Right lobe of liver (tissue), 6 donors: Measurements from ENCODE around the gene LAS1L. TPM values are rescaled to one million over a fixed set of nuclear protein-coding genes. Genes with fewer than 3 reads are reported as not detected.
"Not testable (repeated sequence)": the region's sequence is repeated elsewhere in the genome, so short reads cannot be mapped to it uniquely, and the experiment has no call there.

ENCODE experiments used
- ATAC-seq, 4 donors: fragments of 200-7000 bp; cut with Tn5 transposase; one replicate each; pipeline ENCODE4 v1.9.1; 2020; ENCODE audit warnings: mild to moderate bottlenecking in 4 of 4, moderate library complexity in 4 of 4
- DNase-seq, 3 donors: peaks; one replicate each; pipeline ENCODE4 v3.0.0-alpha.2; 2020
- H3K27ac ChIP-seq, 3 donors: fragments of 200-600 bp; one replicate each; pipeline ENCODE4 v1.8.0; 2022
- H3K27me3 ChIP-seq, 2 donors: fragments of 200-600 bp; one replicate each; pipeline ENCODE4 v1.8.0; 2022
- H3K36me3 ChIP-seq, 4 donors: fragments of 200-600 bp; sonication (generic) in 1 of 4; one replicate each; pipeline versions ENCODE4 v1.5.1 to v1.8.0; 2017 to 2022; ENCODE audit warnings: control low read depth in 1 of 4
- H3K4me1 ChIP-seq, 4 donors: fragments of 200-600 bp; sonication (generic) in 1 of 4; one replicate each; pipeline versions ENCODE4 v1.5.1 to v1.8.0; 2017 to 2022; ENCODE audit warnings: control low read depth in 1 of 4
- H3K4me3 ChIP-seq, 3 donors: fragments of 200-600 bp; one replicate each; pipeline ENCODE4 v1.8.0; 2022
- H3K9me3 ChIP-seq, 4 donors: fragments of 200-600 bp; sonication (generic) in 1 of 4; one replicate each; pipeline versions ENCODE4 v1.5.1 to v1.8.0; 2017 to 2022; ENCODE audit warnings: control low read depth in 1 of 4
- POLR2A ChIP-seq: fragments of 450-650 bp; IDR thresholded peaks from one replicate; pipeline ENCODE4 v1.6.1; 2017; ENCODE audit warnings: antibody characterized with exemption, mild to moderate bottlenecking
- WGBS: methylation state at CpG from one replicate; pipeline ENCODE4 v1.1.6; 2018; ENCODE audit warnings: low coverage, low lambda C conversion rate; ENCODE audit not compliant: insufficient coverage; ENCODE audit errors: missing lambda C conversion rate; 5-methylcytosine and 5-hydroxymethylcytosine counted together
- intact Hi-C, 2 donors: fragments of 100-400 bp; cut with DNase I; formaldehyde crosslinking; loops; one replicate each; pipeline versions ENCODE4 v1.11.2 to v1.14.1; 2022
- total RNA-seq, 6 experiments: library from RNA; depleted of rRNA in 2 of 6; stranded (reverse); fragments of >200 nt in 2 of 6; fragmentation: NEBNext Ultra II Directional in 3 of 6; extraction: Animal tissue kit (Norgen Biotek cat#: 25700) in 3 of 6; gene quantifications; one replicate each; pipeline versions ENCODE4 v1.1.0 to v1.2.4, GENCODE V29; 2016 to 2023
- TF ChIP-seq, protein P1 (sequence below), 4 donors: fragments of 200-600 bp in 3 of 4; fragments of 450-650 bp in 1 of 4; IDR thresholded peaks; one replicate each; pipeline versions ENCODE4 v1.5.1 to v1.8.0; 2016 to 2022; ENCODE audit warnings: antibody characterized with exemption in 4 of 4, mild to moderate bottlenecking in 2 of 4
- donor health status: DM: no; HTN: yes; CAD: no.
- donor health status: DM: no; HTN: no; CAD: no.
- donor health status: DM: no; HTN: no; CAD: no.
- donor health status: DM: no; HTN: yes; CAD: no.
- donor health status: DM: no; HTN: yes; CAD: no.

LAS1L gene
- total RNA-seq, 6 experiments from 2014 or later, result 11.3 to 17.4 (median 14.8) TPM

DNA sequence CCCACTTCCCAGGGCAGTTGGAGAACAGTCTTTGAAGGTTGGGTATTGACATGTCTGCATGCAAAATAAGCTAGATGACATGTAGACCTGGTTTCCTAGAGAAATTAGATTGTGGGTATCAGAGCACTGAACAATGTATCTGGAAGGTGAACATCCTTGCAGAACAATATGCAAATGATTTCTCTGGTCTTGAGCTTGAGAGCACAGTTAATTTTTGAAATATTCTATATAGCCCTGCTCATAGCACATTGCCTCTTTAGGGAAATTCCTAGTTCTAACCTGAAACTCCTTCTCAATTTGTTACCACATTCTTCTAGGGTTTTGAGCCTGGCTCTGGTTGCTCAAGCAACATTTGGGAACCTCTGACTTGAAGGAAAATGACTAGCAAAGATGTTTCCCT lies 41.6 kb upstream of the LAS1L start:
- ATAC-seq, result no peak

DNA sequence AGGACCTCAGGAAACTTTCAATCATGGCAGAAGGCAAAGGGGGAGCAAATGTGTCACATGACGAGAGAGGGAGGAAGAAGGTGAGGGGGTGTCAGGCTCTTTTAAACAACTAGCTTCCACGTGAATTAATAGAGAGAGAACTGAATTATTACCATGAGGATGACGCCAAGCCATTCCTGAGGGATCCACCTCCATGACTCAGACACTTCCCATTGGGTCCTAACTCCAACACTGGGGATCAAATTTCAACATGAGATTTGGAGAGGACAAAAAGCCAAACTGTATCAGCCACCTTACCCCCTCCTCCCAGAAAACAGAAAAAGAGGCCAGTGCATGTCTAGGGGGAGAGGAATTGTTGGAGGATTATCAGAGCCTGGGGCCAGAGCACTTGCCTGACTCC lies 40.4 kb upstream of the LAS1L start:
- 29% methylated on average over 3 of the region's 3 CpGs for WGBS

More for the DNA sequence above, 41.6 kb upstream of the LAS1L start:
- Histone ChIP-seq H3K36me3 (no peaks in the 10 kb centered on the region), H3K4me1 (no peaks in the 10 kb centered on the region), H3K4me3 (no peak overlapping the region), H3K9me3 (no peaks in the 10 kb centered on the region), H3K27ac (no peak overlapping the region), H3K27me3 (peaks cover 0 to 3% of the 10 kb centered on the region in 2 donors)
- intact Hi-C loops, result no loop called here
- DNase-seq, result no peak
- no peak for TF ChIP-seq POLR2A
- TF ChIP-seq, protein P1, sequence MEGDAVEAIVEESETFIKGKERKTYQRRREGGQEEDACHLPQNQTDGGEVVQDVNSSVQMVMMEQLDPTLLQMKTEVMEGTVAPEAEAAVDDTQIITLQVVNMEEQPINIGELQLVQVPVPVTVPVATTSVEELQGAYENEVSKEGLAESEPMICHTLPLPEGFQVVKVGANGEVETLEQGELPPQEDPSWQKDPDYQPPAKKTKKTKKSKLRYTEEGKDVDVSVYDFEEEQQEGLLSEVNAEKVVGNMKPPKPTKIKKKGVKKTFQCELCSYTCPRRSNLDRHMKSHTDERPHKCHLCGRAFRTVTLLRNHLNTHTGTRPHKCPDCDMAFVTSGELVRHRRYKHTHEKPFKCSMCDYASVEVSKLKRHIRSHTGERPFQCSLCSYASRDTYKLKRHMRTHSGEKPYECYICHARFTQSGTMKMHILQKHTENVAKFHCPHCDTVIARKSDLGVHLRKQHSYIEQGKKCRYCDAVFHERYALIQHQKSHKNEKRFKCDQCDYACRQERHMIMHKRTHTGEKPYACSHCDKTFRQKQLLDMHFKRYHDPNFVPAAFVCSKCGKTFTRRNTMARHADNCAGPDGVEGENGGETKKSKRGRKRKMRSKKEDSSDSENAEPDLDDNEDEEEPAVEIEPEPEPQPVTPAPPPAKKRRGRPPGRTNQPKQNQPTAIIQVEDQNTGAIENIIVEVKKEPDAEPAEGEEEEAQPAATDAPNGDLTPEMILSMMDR (IDR thresholded peaks at IDR 0.05), result no peak

DNA sequence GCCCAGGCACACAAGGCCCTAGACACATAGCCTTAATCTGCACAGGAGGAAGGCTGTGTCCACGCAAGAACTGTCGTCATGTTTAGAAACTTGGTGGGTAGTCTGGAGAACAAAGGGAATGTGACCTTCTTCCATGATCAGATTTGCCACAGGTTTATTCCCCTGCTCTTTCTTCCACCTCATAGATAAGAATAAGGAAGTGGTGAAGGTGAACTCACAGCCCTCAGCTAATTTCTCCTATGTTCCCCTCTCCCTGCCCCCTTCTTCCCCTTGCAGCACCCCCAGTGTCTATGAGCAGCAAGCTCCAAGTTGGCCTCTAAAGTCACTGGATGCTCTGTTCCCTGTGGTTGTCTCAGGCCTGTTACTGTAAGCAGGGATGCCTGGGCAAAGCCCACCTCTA lies 39.8 kb upstream of the LAS1L start:
- no CpG with 5 or more reads among the region's 2 CpGs for WGBS
- Histone ChIP-seq H3K36me3 (no peaks in the 10 kb centered on the region), H3K27ac (no peak overlapping the region), H3K27me3 (peaks cover 0 to under 1% of the 10 kb centered on the region in 2 donors), H3K9me3 (no peaks in the 10 kb centered on the region), H3K4me3 (no peak overlapping the region), H3K4me1 (no peaks in the 10 kb centered on the region)
- no peak for DNase-seq
- no peak for ATAC-seq
- intact Hi-C loops, result no loop called here
- no peak for TF ChIP-seq POLR2A
- TF ChIP-seq, protein P1 (IDR thresholded peaks at IDR 0.05), result no peak

More for the DNA sequence above, 40.4 kb upstream of the LAS1L start:
- intact Hi-C loops, result no loop called here
- H3K4me3 ChIP-seq, result no peak overlapping the region
- H3K27ac ChIP-seq, result no peak overlapping the region
- DNase-seq (no peak), ATAC-seq (no peak)
- peaks cover 0 to 3% of the 10 kb centered on the region in 2 donors for H3K27me3 ChIP-seq
- H3K36me3 ChIP-seq, result no peaks in the 10 kb centered on the region
- no peaks in the 10 kb centered on the region for H3K4me1 ChIP-seq
- no peaks in the 10 kb centered on the region for H3K9me3 ChIP-seq
- TF ChIP-seq POLR2A, result no peak
- TF ChIP-seq, protein P1 (IDR thresholded peaks at IDR 0.05), result no peak

DNA sequence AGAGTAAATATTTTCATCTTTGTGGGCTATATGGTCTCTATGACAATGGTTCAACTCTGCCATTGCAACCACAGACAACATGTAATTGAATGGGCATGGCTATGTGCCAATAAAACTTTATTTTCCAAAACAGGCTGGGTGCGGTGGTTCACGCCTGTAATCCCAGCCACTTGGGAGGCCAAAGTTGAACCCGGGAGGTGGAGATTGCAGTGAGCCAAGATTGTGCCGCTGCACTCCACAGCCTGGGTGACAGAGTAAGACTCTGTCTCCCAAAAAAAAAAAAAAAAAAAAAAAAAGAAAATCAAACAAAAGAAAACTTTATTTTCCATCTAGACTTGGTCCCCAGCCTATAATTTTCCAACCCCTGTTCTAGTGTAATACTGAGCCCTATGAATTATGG lies 38.4 kb upstream of the LAS1L start:
- TF ChIP-seq POLR2A, result no peak
- TF ChIP-seq, protein P1 (IDR thresholded peaks at IDR 0.05), result no peak
- Histone ChIP-seq H3K27me3 (peaks cover 0 to 6% of the 10 kb centered on the region in 2 donors), H3K9me3 (no peaks in the 10 kb centered on the region), H3K4me1 (no peaks in the 10 kb centered on the region), H3K36me3 (no peaks in the 10 kb centered on the region), H3K4me3 (no peak overlapping the region), H3K27ac (no peak overlapping the region)
- DNase-seq (no peak), ATAC-seq (no peak)
- 90% methylated on average over 3 of the region's 4 CpGs for WGBS
- intact Hi-C loops, result no loop called here

DNA sequence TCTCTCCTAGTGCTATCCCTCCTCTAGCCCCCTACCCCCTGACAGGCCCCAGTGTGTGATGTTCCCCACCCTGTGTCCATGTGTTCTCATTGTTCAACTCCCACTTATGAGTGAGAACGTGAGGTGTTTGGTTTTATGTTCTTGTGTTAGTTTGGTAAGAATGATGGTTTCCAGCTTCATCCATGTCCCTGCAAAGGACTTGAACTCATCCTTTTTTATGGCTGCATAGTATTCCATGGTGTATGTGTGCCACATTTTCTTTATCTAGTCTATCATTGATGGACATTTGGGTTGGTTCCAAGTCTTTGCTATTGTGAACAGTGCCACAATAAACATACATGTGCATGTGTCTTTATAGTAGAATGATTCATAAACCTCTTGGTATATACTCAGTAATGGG lies 28.3 kb upstream of the LAS1L start:
- H3K4me1 ChIP-seq, intact Hi-C loops, H3K36me3 ChIP-seq, H3K27me3 ChIP-seq, H3K27ac ChIP-seq, ATAC-seq, H3K9me3 ChIP-seq, H3K4me3 ChIP-seq, DNase-seq: not testable (repeated sequence)
- WGBS, result 69% methylated on average over 1 of the region's 1 CpG
